GM19455 (cell line): ENCODE data around the gene GKAP1.
"Not testable (repeated sequence)": the region's sequence is repeated elsewhere in the genome, so short reads cannot be mapped to it uniquely, and the experiment has no call there.

ENCODE experiments used
- ATAC-seq: cut with Tn5 transposase; IDR thresholded peaks from one replicate; pipeline ENCODE4 v1.9.1; 2021; ENCODE audit not compliant: unreplicated experiment

Gene GKAP1

DNA sequence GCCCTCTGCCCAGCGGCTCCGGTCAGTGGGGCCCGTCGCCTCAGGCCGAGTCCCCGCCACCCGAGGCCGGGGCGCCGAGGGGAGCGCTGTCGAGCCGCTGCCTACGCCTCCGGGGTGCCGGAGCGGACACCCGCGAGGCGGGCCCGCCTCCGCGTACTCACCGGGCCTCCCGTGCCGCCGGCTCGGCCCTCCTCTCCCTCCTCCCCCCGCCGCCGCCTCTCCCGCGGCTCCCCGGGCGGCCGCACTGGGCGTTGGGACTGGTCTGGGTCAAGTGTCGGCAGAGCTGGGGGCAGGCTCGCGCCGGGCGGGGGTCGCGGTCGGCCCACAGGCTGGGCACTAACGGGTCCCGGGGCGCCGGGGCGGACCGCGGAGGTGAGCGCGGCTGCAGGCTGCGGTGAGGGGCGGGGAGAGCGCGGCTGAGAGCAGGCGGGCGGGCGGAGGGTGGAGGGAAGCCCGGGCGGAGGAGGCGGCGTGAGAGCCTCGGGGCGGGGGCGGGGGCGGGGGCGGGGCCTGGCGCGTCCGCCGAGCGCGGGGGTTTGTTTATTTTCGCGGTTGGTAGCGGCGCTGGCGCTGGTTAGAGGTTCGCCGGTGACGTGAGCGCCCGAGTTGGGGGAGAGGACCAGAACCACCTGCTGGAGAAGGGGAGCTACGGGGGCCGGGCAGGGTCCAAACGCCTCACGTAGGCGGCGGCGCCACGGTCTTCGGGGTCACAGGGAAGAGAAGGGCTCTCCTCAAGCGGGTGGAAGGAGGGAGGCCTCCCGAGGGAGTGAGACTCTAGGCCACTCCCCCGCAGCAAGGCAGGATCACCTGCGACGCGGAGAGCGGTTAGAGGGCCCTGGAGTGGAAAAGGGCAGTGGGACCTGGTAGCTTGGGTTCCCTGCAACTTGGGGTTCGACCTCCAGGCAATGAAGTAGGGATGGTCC is at the start of gene GKAP1:
TSS of gene GKAP1 (minus strand) at position 414 of the 923 bp plus-strand sequence. CDS start 11,252 bp downstream, outside the sequence.
- peak; percentile 82 for ATAC-seq

DNA sequence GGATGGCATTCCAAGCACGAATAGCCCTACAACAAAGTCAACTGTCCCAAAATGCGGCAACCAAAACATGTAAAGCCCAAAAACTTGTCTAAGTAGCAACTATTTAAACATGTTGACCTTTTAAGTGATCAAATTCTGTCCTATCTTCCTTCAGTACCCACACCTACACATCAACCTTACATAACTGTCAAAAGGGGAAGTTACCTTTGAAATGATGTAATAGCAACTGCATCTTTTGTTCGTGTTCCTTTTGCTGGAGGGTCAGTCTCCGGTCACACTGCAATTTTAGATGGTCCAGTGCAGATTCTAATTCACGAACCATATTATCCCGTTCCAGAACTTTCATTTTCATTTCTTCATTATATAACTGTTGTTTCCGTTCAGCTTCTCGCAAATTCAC is 32.3 kb upstream of the GKAP1 start:
- not testable (repeated sequence) for ATAC-seq

DNA sequence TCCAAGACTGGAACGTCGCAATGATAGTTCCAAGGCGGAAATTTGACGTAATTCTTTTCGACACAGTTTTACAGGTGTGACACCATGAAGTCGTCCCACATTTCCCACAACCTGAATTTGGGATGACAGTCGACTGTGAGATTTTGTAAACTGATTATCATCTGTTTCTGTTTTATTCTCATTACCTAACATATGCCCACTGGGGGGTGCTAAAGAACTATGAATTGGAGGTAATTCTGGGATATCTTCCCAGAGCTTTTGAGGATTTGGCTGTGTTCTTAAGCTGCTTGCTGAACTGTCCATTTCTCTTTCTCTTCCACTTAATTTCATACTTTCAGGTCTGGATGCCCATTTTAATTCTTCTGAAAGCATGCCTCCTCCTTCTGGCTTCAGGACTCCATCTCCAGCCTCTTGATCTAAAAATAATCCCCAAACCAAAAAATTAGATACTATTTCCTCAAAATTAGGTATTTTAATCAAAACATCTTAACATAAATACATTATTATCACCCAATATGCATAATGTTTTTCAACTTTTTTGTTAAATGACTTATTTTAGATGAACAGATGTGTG is 19.6 kb upstream of the GKAP1 start:
- not testable (repeated sequence) for ATAC-seq

DNA sequence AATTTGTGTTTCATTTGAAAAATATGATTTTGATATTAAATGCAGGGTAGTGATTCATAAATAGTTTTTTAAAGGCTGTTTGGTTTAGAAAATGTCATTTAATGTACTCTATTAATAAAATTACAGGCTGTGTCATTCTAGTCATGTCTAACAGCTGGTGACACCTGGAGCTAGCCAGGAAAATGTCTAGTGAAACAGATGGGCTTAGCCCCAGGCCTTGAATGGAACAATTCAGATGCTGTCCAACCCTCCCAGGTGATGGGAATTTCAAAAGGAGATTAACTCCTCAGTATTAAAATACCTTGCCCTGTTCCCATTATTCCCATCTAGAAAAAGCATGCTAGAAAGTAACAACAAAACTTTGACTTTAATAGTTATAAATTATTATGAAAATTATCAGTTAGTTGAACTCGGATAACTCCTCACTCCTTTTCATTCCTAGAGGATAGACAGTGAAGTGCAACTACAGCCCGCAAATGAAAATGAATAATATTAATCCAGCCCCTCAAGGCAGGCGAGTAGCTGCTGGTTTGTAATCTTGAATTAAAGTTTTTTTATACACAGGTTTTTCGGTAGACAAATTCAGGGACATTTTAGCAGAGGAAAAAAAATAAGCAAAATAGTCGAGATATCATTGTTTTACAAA is 13.0 kb upstream of the GKAP1 start:
- not testable (repeated sequence) for ATAC-seq

DNA sequence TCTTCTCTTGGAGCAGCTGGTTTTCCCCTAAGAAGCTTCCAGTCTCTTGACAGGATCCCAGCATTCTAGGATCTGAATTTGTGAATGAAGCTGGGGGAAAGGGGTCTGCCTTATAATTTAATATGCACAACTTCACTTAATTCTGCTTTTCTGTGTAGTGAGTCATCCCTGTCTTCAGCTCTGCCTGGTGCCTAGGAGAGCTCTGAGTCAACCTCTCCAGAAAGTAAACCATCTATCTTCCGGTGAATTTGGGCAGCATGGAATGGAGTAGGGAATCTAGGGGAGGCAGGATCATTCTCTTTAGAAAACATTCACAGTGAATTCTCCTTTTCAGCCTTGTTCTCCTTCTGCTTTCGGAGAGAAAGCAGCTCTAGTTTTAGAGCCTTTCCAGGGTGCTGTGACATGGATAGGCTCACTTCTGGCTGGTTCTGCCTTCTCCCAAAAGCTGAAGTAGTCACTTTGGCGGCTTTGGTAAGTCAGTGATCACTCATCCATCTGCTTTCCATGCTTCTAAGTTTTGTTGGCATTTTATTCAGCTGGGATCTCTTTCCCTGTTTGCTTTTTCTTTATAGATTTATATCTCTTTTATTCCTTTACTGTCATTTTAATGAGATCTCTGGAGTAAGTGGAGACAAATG is 7.5 kb upstream of the GKAP1 start:
- not testable (repeated sequence) for ATAC-seq

DNA sequence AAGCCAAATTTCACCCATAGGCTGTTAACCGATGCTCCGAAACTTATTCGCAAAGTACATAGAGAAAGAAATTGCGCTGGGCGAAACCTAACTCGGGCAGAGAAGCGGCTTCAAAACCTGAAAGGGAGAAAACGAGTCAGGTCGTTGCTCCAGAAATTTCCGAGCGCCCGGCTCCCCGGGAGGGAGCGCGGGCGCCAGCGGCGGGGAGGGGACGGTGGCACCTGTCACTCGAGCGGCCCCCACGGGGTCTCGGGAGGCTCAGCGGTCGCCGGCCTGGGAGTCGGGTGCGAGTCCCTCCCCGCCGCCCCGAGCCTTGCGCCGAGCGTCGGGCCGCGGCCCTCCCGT is 586 bp downstream of the GKAP1 start:
- ATAC-seq = peak; percentile 21

DNA sequence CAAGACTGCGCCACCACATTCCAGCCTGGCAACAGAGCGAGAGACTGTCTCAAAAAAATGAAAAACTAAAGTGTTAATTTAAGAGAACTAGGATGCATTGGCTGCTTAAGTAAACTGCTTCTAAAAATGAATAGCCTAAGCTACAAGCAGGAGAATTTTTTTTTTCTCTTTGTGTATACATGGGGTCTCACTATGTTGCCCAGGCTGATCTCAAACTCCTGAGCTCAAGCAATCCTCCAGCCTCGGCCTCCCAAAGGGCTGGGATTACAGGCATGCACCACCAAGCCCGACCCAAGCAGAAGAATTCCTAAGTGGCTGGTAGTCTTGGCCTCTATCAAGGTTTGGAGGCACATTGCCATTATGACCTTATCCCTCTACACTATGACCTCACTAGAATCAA is 2.4 kb downstream of the GKAP1 start:
- ATAC-seq = not testable (repeated sequence)

DNA sequence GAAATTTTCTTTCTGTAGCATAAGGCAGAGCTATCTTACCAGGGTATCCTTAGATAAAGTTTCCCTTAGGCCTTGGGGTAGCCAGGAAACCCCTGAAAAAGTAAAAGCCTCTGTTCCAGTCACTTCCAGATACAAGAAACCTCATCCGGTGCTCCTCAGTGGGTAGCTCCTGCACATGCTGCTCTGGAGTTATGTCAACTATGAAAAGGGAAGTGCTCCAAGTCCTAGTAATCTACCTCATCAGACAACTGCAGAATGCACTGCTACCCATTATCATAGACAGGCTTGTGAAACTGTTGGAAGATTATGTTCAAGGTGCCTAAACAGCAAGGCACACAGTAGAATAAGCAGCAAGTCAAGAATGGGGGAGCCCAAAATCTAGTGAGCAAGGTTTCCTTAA is 8.4 kb downstream of the GKAP1 start:
- not testable (repeated sequence) for ATAC-seq

DNA sequence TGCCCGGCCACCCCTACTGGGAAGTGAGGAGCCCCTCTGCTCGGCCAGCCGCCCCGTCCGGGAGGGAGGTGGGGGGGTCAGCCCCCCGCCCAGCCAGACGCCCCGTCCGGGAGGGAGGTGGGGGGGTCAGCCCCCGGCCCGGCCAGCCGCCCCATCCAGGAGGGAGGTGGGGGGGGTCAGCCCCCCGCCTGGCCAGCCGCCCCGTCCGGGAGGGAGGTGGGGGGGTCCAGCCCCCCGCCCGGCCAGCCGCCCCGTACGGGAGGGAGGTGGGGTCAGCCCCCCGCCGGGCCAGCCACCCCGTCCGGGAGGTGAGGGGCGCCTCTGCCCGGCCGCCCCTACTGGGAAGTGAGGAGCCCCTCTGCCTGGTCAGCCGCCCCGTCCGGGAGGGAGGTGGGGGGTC is 13.1 kb downstream of the GKAP1 start:
- not testable (repeated sequence) for ATAC-seq

DNA sequence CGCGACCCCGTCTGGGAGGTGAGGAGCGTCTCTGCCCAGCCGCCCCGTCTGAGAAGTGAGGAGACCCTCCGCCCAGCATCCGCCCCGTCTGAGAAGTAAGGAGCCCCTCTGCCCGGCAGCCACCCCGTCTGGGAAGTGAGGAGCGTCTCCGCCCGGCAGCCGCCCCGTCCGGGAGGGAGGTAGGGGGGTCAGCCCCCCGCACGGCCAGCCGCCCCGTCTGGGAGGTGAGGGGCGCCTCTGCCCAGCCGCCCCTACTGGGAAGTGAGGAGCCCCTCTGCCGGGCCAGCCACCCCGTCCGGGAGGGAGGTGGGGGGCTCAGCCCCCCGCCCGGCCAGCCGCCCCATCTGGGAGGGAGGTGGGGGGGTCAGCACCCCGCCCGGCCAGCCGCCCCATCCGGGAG is 13.6 kb downstream of the GKAP1 start:
- not testable (repeated sequence) for ATAC-seq

DNA sequence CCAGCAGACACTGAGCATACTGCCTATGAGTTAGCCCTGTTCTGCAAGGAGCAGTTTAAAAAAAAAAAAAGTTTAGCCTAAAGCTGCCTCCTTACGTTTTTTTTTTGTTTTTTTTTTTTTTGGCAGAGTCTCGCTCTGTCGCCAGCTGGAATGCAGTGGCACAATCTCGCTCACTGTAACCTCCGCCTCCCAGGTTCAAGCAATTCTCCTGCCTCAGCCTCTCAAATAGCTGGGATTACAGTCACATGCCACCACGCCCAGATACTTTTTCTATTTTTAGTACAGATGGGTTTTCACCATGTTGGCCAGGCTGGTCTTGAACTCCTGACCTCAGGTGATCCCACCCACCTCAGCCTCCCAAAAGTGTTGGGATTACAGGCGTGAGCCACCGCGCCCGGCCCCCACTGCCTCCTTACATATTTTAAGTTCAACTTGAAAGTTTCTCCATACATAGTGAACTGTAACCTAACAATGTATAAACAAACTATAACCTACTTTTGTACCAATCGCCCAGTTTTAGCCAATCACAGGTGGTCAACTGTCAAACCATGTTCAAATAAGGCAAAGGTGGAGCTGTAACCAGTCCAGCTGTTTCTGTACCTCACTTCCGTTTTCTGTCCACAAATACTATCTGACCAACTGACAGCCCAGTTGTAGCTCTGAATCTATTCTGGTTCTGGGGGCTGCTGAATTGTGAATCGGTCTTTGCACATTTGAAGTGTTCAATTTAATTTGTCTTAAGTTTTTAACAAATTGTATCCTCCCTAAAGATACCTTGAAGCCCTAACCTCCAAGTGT is 17.1 kb downstream of the GKAP1 start:
- ATAC-seq = no peak

DNA sequence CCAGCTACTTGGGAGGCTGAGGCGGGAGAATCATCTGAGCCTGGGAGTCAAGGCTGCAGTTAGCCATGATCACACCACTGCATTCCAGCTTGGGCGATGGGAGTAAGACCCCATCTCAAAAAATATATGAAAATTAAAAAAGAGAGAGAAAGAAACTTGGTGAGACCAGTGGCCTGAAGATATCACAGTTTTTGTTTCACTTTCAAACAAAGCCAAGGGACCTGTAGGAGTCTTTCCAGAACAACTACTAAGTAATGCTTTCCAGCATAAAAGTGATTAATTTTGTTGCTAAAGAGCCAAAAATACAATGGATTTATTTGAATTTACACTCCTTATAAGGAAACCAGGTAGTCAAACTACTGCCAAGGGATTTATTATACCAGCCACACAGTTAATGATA is 23.5 kb downstream of the GKAP1 start:
- ATAC-seq = no peak

DNA sequence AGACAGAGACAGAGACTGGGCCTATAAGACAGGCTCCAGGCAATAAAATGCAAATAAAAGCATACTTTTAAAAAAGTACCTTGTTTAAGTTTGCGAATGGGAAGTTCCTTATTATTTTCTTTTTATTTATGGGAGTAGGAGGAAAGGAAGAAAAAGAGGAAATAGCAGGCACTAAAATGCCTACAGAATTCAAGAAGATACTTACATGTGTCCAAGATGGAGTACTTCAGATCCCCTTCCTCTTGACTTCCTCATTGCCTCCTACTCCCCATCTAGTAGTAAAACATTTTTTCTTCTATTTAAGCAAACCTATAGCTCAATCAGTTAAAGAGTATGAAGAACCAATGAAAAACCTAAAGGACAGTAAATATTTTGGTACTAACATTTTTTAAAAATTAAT is 24.8 kb downstream of the GKAP1 start:
- ATAC-seq = no peak

DNA sequence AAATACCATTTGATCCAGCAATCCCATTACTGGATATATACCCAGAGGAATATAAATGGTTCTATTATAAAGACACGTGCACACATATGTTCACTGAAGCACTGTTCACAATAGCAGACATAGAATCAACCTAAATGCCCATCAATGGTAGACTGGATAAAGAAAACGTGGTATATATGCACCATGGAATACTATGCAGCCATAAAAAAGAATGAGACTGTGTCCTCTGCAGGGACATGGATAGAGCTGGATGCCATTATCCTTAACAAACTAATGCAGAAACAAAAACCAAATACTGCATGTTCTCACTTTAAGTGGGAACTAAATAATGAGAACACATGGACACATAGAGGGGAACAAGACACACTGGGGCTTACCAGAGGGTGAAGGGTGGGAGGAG is 39.4 kb downstream of the GKAP1 start:
- ATAC-seq = no peak

DNA sequence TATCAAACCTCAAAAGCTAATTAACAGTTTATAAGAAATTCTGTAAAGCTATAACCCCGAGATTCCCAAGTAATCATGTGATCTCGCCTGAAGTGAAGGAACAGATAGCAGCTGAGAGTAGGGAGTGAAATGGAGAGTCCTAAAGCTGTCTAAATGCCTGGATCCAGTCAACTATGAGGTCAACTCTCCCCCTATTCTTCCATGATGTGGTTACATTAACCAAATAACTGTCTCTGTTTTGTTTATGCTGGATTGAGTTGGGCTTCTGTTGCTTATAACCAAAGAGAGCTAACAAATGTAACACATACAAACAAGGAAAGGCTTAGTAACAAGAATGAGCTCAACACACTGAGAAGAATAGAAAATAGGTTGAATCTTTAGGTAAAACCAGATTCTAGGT is 41.6 kb downstream of the GKAP1 start:
- no peak for ATAC-seq

DNA sequence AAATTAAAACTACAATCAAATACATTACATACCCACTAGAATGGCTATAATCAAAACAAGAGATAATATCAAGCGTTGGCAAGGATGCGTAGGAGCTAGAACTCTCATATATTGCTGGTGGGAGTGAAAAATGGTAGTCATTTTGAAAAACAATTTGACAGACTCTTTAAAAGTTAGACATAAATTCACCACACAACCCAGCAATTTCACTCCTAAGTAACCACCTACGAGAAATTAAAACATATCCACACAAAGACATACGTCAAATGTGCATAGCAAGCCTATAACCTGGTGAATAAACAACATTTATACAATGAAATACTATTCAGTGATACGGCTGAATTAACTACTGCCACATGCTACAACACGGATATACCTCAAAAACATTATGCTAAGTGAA is 44.7 kb downstream of the GKAP1 start:
- no peak for ATAC-seq

DNA sequence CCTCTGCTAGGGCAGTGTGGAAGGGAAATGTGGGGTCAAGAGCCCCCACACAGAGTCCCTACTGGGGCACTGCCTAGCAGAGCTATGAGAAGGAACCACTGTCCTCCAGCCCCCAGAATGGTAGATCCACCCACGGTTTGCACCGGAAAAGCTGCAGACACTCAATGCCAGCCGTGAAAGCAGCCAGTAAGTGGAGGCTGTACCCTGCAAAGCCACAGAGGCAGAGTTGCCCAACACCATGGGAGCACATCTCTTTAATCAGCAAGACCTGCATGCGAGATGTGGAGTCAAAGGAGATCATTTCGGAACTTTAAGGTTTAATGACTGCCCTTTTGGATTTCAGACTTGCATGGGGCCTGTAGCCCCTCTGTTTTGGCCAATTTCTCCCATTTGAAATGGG is 52.2 kb downstream of the GKAP1 start:
- no peak for ATAC-seq

DNA sequence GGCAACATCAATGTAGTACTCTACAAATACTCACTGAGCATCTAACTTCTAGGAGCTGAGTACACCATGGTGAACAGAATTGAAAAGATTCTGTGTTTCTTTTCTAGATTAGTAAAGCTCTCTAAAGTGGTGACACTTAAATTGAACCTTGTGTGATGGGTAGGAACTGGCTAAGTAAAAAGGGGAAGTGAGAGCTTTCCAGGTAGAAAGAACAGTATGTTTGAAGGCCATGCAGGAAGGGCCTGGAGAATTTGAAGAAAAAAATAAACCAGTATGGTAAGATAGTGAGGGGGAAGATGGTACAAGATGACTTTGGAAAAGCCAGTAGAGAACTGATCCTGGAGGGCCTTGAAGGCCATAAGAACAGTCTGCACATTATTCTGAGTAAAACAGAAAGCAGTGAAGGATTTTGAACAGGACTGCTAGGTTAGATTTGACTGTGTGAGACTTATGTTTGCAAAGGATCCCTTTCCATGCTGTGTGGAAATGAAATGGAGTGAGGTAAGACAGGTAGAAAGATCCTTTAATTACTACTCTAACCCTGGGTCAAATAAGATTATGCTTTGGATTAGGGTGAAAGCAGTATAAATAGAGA is 63.1 kb downstream of the GKAP1 start:
- ATAC-seq = no peak

DNA sequence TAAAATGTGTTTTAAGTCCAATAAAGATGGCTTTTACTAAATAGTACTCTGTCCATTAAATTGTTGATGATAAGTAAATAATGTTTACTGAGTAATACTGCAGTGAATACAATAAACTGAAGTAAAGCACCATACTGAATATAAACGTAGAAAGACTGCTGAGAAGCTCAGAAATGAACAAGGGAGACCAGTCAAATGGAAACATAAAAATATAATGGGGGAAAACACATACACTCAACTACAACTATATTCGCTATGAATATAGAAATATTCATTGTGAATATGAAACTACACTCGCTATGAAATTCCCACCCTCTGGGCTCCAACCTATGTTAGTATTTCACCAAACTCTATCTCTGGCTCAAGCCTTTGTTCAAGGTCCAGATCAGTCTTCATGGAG is 67.9 kb downstream of the GKAP1 start:
- ATAC-seq = no peak

DNA sequence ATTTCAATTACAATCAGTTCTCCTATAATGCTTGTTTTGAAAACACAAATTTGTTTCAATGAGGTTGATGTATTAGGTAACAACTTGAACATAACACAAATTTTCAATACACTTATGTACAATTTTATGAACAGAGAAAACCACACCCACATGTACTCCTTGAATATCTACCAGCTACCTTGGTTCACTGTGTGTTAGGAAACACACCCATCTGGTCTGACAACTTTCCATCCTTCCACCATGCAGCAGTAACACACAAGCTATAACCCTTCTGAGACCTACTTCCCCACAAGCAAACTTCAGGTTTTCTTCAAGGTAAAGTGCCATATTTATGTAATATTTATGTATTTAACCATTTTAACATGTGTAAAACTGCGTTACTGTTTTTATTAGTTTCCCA is 73.4 kb downstream of the GKAP1 start:
- no peak for ATAC-seq
